Kasumi-1 (cell line): ENCODE results near the gene FILIP1.

Source experiments
- DNase-seq, 2 experiments: peaks; one replicate each; lab custom pipeline; 2025; lab: John Stamatoyannopoulos, UW

FILIP1 gene

DNA sequence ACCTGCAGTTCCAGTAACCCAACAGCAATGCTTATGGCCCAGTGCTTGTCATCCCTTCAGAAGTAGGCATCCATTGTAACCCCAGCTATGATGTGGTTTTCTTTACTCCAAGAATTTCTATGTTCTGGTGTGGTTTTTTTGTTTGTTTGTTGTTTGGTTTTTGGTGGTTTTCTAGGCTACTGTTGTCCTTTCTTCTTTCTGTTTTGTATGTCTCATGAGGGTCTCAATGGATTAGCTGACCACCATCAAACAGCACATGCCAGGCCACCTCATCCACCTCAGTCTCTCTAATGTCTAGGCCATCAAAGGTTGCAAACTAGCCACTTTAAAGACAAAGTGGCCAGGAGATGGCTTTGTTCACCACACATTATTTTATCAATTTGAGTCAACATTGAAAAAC is 149.6 kb downstream of the FILIP1 start:
- DNase-seq: no peak

DNA sequence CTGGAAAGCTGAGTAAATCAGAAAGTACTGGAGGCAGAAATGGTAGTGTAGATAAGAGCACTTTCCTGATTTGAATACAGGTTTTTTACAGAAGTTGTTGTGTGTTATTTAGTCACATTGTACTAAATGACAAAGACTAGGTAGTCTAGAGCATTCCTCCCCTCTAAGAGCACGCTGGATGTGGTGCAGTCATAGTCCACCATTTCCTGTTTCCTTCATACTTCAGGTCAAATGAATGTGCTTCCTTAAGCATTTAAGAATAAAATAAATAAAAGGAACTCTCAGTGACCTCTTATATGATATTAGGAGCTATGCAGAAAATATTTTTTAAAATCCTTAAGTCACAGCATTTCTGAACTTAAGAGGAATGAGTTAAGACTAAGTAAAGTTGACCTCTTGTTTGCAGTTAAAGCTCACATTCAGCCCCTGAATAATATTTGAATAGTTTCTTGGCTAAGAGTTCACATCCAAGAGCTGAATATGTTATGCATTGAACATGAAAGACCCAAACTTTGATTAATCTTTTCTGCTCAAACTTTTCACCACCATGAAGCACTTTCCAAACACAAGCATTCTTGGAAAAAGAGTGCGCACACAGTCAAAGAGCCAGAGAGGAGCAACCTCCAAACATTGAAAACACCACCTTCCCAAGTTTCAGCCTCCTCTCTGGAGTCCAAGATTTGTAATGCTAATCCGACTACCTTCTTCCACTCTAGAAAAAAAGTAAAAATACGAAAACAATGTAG is 155.6 kb downstream of the FILIP1 start:
- DNase-seq: no peak

DNA sequence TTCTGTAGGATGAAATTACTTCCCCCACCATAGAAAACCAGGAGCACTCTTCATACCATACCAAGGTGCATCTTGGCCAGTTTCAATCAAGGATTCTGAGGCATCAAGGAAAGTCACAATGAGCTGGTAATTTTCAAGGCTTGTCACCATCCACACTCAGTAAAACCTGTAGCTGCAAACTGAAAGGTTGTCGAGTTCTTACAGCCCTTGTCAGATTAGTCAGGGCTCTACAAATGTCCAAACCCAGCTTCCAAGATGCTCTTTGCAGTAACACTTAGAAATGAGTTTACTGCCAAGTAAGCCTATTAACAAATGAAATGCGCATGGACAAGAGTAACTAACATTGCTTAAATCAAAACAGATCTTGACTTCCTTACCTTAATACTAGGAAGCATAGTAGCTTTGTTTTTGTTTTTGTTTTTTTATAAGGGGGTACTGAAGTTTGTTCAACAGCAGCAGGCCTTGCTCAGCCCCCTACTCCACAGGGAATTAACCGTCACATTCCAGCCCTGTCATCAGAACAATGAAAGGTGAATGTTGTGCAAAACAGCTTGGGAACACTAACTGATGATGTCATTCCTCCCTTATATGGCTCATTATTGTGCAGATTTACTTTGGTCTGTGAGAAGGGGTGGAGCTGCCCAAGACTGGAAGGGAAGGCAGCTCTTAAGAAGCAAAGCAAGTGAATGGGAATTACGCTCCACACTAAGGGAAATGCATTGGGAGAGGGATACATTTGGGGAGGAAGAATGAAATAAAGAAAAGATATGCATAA is 159.1 kb downstream of the FILIP1 start:
- no peak for DNase-seq

DNA sequence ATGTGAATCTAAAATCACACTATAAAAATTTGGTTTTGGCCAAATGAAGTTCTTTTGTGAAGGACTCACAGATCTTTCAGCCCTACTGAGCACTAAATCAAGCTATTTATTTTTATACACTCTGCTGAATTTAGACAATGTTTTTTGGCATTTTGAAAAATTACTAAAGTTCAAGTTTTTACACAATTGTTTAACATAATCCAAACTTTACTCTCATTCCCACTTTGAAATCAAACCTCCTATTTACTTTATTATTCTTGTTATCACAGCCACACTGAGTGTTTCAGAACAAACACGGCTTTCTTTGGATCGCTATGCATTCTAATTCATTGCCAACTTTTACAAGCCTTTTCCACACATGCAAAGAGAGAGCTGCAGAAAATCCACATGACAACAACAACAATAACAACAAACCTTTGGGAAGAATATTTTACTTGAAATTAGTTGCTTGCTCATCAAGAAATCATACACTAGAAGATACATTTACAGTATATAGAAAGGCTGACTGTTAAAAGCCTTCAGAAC is 159.9 kb downstream of the FILIP1 start:
- no peak for DNase-seq

DNA sequence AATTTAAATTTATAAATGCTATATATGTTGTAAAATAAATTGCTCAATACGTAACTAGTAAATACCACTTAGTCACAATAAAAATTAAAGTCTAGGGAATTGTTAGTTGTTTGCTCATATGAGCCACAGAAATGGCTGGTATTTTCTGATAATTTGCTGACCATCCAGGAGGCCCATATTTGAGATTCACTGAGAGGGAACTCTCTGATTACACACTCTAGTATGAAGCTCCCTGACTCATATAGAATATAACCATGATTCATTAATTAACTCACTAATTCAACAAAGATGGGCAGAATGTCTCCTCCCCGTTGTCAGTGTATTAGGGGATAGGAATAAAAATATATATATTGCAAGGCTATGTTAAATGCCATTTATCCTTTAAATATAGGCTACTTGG is 162.4 kb downstream of the FILIP1 start:
- DNase-seq: no peak

DNA sequence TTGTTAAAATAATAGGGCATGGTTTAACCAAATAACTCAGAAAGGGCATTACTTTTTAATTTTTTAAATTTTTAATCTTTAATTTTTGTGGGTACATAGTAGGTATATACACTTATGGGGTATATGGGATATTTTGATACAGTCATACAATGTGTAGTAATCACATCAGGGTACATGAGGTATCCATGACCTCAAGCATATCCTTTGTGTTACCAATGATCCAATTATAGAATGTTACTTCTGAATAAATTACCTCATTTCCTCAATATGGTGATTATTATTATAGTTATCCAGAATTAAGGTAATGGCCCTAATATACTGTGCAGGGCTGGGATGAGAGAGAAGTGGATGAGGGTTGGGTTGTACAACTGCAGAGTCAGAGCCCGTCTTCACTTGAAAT is 163.9 kb downstream of the FILIP1 start:
- DNase-seq: no peak

DNA sequence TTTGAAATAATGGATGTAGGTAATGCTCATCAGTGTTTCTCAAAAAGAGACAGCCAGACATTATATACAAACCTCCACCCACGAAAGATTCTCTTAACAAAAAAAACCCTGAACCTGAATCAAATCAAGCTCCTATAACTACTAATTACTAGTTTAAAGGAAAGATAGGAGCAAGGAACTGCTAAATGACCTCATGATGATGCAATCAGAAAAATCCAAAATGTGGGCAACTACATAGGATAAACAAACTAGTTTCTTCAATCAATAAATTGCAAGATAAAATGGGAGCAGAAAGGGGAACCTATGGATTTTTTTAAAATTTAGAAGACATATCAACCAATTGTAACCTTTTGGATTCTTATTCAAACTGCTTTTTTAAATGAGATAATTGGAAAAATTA is 165.8 kb downstream of the FILIP1 start:
- DNase-seq: no peak

DNA sequence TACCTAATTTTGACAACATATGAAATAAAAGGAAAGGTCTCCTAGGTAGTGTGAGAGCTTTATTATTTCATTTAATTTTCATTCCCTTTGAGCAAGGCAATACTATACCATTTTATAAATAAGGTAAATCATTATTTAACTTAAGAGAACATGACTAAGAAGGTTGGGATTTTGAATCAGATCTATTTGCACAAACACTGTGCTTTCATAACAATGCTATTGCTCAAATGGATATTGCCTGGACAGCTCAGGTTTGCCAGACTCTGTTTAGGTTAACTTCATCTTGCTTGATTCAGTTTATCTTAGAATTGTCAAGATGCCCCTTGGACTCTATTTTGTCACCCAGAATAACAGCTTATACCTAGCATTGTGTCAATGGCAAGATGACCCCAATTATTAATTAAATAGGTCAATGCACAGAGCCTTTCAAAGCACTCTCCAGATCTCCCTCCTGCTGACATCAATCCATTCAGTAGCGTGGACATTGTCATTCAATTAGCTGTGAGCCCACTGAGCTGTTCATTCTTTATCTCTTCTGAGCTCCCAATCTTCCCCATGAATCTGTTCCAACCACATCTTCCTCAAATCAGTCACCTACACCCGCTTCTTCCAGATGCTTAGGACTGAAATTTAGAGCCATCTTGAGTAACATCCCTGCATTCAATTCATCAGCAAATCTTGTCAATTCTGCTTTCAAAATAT is 166.9 kb downstream of the FILIP1 start:
- no peak for DNase-seq

DNA sequence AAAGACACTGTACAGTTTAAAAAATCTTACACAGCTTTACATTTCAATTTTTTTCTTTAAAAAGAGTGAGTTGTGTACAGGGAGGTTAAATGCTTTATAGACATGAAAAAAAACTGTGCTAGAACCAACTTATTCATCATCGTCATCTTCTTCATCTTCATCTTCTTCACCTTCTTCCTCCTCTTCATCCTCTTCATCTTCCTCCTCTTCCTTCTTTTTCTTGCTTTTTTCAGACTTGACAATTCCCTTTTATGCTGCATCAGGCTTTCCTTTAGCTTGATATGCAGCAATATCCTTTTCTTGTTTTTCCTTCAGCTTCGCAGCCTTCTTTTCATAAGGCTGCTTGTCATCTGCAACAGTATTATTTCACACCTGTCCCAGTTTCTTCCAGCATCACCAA is 174.7 kb downstream of the FILIP1 start:
- DNase-seq: no peak

DNA sequence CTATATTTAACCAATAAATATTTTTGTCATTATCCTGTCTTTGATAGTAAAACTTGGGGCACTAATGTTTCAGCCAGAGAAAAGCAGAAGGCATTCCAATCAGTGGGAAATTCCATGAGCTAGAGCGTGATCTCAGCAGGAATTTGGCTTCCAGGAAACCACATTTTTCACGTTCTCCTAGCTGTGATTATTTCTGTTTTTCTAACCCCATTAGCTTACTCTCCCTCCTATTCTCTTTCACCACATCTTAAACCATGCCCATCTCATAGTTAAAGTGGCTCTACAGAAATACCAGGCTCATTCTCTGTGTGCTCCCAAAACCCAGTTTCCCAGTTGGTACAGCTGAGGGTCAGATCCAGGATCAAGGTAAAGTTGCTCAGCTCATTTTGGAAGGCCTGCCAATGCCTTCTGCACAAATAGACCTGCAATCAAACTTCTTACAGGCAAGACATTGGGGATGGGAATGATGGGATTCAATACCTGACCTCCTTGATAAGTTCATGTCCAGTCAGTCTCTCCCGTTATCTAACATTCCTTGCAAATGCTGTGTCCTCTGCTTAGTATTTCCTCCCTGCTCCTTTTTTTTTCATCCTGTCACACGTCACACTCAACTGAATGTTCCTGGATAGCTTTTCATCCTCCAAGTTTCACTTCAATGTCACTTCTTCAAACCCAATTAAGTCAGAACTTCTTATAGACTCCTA is 175.9 kb downstream of the FILIP1 start:
- DNase-seq: no peak

DNA sequence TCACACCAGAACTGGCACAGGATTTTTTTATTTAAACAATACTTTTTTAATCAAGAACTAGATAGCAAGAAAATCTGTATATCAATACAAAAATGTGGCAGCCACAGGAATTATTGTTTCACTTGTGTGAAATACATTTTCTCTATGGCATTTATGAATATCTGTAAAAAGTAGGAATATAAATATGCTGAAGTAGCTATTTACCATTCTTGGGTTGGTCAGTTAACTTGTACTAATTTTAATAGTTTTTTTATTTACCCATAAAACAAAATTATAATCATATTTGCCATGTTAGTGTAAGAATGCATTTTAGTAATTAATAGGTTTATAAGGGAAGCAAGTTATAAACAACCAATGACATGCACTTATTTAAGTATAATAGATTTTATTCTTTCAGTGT is 177.6 kb downstream of the FILIP1 start:
- no peak for DNase-seq

DNA sequence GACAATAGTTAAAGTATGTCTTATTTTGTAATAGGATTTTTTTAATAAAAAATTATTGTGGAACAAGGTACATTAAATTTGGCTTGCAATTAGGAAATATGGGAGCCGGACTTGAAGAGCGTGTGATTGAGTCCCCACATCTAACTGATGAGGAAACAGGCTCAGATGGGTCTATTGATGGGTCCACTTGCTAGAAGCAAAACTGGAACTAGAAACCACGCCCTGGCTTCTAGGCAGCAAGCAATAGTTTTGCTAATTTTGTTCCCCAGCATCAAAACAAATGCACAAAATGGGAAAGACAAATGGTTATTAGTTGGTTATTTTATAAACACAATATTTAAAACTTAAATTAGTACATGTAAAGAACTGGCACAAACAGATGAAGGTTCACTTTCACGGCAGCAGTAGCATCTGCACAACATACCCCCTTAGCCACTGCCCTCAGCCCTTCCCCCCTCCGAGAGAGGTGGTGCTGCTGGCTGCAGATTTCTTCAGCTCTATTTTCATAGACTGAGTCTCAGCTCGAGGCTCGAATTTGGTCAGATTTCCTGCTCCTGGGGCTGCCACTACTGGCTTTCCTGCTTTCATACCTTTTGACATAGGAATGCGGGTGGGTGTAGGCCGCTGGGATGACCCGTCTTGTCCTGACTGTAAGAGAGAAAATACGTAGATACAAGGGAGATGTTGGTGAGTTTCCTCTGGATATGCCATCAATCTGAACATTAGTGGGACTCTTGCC is 185.2 kb downstream of the FILIP1 start:
- DNase-seq: no peak

DNA sequence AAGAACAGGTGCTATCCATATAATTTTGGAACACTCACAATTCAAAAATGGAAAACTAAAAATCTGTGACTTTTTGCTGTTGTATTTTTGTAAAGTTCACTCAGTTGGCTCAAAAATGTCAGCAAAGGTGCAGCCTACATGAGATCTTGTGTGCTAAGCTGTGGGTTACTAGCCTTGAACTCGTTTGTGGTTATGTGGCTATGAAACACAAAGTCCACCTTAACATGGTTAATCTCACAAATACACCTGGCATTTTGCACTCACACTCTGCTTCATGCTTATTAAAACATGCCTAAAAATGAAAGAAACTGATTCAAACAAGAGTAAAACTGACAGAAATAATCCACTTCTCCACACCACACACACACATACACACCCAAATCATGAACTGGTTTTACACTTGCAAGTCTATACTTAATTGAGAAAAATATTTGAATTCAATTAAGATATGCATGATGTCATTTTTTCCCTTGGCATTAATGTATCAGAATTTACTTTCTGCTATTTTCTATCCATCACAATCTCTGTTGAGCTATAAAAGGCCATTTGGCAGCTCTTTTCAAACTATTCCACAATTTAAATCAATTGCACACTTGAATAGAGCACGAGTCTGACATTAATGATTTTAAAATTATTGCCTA is 186.1 kb downstream of the FILIP1 start:
- DNase-seq: no peak

DNA sequence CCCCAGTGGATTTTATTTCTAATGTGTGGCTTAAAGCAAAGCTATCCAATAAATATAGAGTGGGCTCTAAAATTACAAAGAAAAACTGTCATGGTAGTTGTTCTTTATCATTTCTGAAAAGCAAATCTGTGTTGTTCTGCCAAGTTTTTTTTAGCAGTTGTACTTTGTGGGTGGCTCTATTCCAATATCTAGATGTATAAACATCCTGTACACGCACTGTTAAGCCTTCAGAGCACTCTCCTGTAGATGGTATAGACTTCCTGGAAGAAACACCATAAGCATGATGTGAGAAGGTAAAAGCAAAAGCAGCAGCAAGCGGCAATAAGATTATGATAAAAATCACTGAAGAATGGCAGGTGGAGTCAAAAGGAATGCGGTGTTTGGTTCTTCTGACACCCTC is 187.5 kb downstream of the FILIP1 start:
- no peak for DNase-seq

DNA sequence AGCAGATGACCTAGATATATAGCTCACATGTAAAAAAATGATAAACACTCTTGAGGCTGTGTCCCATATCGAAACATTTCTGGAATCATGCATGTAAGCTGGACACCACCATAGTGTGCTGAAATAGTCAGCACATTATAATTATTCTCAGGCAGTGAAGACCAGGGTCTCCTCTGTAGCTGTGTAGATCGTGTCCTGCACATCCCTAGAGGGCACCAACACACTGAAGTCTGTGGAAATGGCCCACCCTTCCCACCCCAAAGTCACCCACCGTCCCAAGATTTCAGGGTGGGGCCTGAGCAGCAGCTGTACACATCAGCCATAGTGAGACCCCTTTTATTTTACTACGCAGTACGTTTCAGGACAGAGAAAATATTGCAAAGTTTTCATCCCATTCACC is 188.0 kb downstream of the FILIP1 start:
- no peak for DNase-seq

DNA sequence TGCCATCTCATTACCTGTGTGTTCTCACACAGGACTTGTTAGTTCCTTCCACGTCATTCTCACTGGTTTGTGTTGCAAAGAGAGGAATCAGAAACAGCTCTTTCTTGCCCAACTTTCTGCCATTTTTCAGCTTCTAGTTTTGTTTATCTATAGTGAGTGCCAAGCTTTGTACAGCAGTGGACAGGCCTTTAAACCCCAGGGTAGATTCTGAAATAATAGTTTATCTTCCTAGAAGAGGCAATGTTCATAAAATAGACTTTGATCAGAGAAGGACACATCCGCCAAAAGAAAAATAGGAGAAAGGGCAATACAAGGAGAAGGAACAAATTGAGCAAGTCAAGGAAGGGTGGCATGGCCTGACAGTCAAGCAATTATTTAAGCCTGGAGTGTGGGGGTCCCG is 191.3 kb downstream of the FILIP1 start:
- DNase-seq: no peak

DNA sequence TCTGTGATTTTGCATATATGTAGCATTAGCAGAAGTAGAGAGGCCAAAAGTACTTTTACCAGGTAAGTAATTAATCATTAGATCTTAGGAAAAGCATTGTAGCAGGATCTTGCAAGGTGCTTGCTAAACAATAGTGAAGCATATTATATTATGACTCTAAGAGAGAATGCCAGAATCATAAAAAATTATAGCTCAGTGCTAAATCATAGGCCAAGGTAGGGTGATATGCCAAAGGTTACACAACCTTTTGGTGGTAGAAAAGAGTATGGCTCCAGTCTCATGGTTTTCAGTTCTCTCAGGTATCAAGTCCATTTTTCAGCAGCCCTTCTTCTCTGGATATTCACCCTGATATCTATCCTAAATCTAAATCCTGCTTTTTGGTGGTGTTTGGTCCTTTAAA is 192.1 kb downstream of the FILIP1 start:
- DNase-seq: no peak

DNA sequence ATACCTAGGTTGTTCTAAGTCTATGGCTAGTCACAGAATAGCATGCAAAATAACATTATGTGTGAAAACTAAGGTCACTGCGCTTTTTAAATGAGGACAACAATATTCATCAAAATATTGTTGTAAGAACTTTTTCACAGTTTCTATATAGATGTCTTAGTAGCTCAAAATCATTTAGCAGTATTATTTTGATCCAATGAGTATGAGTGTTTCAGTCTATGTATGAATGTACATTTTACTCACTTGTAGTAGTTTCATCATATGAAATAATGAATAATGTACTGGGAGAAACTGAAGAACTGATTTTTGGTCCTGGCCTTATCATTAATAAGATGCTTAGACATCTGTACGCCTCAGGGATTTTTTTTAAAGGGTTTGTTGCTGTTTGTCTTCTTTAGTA is 192.5 kb downstream of the FILIP1 start:
- DNase-seq: no peak

DNA sequence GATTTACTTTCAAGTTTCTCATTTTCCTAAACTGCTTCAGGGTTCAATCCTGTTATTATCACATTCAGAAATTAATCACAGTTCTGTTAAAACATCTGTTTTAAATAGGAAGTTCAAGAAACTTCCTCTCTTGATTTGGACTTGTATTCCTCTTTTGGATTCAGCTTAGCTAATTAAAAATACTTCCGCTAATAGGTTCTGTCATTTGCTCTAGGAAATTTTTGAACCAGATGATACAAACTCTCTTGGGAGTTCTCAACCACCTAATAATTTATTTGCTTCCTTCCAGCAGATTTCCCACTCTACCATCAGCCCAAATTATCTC is 193.1 kb downstream of the FILIP1 start:
- DNase-seq: no peak

DNA sequence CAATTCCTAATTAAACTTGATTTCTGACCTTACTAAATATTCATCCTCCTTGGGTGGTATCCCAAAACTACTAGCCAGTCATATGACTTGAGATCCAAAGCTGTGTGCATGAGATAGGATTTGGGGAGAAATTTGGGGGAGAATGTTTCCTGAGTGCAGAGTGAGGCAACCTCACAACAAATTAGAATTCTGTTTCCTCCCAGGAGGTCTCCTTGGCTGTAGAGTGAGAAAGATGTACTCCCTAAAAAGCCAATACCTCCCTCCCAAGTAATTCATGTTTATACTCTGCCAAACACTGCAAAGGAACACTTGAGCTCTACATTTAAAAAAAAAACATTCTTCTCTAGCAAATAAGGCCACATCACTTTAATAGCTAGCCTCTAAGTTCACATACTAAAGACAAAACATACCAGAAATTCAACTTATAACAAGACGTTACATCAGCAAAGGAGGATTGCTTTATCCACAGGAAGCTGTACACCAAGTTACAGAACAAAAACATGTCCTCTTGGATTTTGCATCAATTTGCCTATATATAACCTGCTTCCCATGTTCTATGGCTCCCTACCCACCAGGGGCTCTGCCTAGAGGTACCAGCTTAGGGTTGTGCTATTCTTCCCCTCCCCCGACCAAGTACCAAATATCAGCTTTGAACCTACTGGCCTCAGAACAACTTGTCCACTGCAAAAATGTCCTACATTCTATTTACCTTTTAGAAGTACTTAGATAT is 193.6 kb downstream of the FILIP1 start:
- no peak for DNase-seq
